Stimulated activated memory B cell treated with anti-CD40 and anti-IgM and Interleukin-4, amounts not matched to agents 10 μg/mL and 1 μg/mL and 100 μg/mL, for 72 hours (primary cell): ENCODE results near the gene BEND2.

Experiments
- ATAC-seq: fragments of 150-1000 bp; cut with Tn5 transposase; 2 replicates; pipeline ENCODE4 v1.10.0; 2021
- H3K27ac Mint-ChIP-seq: one replicate; pipeline ENCODE4 v1.8.0; 2022; ENCODE audit warnings: mild to moderate bottlenecking, mixed read lengths
- H3K27me3 Mint-ChIP-seq: one replicate; pipeline ENCODE4 v1.8.0; 2022; ENCODE audit warnings: mixed read lengths
- H3K36me3 Mint-ChIP-seq: one replicate; pipeline ENCODE4 v1.8.0; 2022; ENCODE audit warnings: mixed read lengths
- H3K4me1 Mint-ChIP-seq: one replicate; pipeline ENCODE4 v1.8.0; 2022; ENCODE audit warnings: mixed read lengths
- H3K4me3 Mint-ChIP-seq: one replicate; pipeline ENCODE4 v1.8.0; 2022; ENCODE audit warnings: mild to moderate bottlenecking, moderate library complexity, mixed read lengths
- H3K9me3 Mint-ChIP-seq: one replicate; pipeline ENCODE4 v1.8.0; 2022; ENCODE audit warnings: mixed read lengths

Gene BEND2

DNA sequence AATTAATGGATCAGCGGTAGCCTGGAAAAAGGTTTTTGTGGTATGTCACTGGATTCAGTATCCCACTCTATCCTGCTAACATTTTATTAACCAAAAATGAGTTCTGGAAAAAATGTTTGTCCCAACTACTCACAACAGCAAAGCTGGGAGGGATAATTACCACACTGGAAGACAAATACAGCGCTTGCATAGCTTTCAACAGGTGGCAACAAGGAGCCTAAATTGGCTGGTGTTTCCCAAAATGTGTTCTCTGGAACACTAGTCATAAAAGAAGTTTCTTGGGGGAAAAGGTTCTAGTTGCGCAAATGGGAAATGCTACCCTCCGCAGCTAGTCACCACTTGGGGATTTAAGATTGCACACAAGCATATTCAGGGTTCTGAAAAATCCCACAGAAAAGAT, 54.6 kb downstream of the BEND2 start:
- H3K36me3 Mint-ChIP-seq: no peaks in the 10 kb centered on the region
- H3K4me3 Mint-ChIP-seq: no peak overlapping the region
- H3K4me1 Mint-ChIP-seq: no peaks in the 10 kb centered on the region
- no peak overlapping the region for H3K27ac Mint-ChIP-seq
- ATAC-seq: no peak
- H3K27me3 Mint-ChIP-seq: no peaks in the 10 kb centered on the region
- H3K9me3 Mint-ChIP-seq: no peaks in the 10 kb centered on the region

DNA sequence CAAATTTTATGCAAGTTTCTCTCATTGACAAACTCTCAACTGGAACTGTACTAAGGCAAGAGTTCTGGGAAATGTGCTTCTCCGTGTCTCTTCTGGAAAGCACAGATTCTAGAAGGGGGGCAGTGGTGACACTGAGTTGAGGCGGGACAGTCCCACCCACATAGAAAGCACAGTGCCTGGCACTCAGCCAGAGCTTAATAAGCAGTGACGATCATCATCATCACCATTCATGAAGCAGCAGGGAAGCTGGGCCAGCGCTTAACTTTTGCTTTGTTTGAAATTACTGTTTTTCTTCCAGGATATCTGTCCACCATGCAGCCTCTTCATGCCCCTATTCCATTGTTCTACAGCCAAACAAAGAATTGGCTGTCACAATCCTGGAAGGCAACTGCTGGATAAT, 60.3 kb downstream of the BEND2 start:
- H3K9me3 Mint-ChIP-seq: no peaks in the 10 kb centered on the region
- ATAC-seq: no peak
- no peaks in the 10 kb centered on the region for H3K27me3 Mint-ChIP-seq
- no peak overlapping the region for H3K27ac Mint-ChIP-seq
- H3K4me3 Mint-ChIP-seq: no peak overlapping the region
- H3K36me3 Mint-ChIP-seq: no peaks in the 10 kb centered on the region
- H3K4me1 Mint-ChIP-seq: no peaks in the 10 kb centered on the region

DNA sequence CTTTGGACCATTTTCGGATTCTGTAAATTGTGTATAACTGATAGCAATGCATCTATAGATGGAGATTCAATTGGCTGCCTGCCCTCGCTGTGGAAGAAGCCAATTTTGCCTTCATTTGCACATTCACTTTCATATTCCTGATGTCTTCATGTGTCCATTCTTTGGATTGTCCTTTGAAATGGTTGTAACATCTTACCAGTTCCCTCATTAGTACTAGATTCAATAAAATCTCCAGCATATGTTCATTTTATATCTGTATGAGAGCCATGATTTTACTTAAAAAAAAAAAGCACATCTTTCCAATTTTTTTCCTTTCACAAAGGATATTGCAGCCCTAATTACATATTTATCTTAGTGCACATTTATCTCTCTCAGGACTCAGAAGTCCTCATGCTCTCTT, 61.7 kb downstream of the BEND2 start:
- Mint-ChIP-seq H3K36me3 (no peaks in the 10 kb centered on the region), H3K4me3 (no peak overlapping the region)
- ATAC-seq: no peak

DNA sequence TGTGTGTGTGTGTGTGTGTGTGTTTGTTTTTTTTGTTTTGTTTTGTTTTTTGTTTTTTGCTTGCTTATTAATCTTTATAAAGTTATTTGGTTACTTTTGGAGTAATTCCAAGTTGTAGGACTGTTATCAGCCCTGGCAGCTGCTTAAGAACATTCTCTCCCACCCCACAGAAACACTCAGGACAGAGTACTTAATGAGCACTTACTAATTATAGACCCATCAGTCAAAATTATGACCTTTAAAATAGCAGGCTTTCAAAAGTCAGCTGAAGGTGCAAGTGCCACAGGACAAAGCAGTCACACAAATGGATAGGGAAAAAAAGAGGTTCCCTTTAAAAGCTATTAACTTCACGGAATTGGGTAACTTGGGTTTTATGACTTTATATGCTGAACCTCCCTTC, 69.0 kb downstream of the BEND2 start:
- Mint-ChIP-seq H3K4me3 (no peak overlapping the region), H3K36me3 (no peaks in the 10 kb centered on the region), H3K27me3 (no peaks in the 10 kb centered on the region), H3K4me1 (no peaks in the 10 kb centered on the region), H3K27ac (no peak overlapping the region), H3K9me3 (no peaks in the 10 kb centered on the region)
- no peak for ATAC-seq

More for the DNA sequence above, 61.7 kb downstream of the BEND2 start:
- no peak overlapping the region for H3K27ac Mint-ChIP-seq
- no peaks in the 10 kb centered on the region for H3K4me1 Mint-ChIP-seq
- no peaks in the 10 kb centered on the region for H3K9me3 Mint-ChIP-seq
- no peaks in the 10 kb centered on the region for H3K27me3 Mint-ChIP-seq

- Mint-ChIP-seq H3K27ac (no peak overlapping the region), H3K4me1 (no peaks in the 10 kb centered on the region)
Observed at GRCh38 chrX:18151157-18151556, 69.5 kb downstream of the BEND2 start.

GRCh38 chrX:18149454-18149853, 71.2 kb downstream of the BEND2 start:
- H3K4me3 Mint-ChIP-seq: no peak overlapping the region
- no peaks in the 10 kb centered on the region for H3K27me3 Mint-ChIP-seq
- H3K36me3 Mint-ChIP-seq: no peaks in the 10 kb centered on the region
- no peaks in the 10 kb centered on the region for H3K9me3 Mint-ChIP-seq
- ATAC-seq: no peak
- H3K4me1 Mint-ChIP-seq: no peaks in the 10 kb centered on the region
- H3K27ac Mint-ChIP-seq: no peak overlapping the region

More at GRCh38 chrX:18151157-18151556, 69.5 kb downstream of the BEND2 start:
- ATAC-seq: no peak
- Mint-ChIP-seq H3K36me3 (no peaks in the 10 kb centered on the region), H3K27me3 (no peaks in the 10 kb centered on the region), H3K4me3 (no peak overlapping the region), H3K9me3 (no peaks in the 10 kb centered on the region)

DNA sequence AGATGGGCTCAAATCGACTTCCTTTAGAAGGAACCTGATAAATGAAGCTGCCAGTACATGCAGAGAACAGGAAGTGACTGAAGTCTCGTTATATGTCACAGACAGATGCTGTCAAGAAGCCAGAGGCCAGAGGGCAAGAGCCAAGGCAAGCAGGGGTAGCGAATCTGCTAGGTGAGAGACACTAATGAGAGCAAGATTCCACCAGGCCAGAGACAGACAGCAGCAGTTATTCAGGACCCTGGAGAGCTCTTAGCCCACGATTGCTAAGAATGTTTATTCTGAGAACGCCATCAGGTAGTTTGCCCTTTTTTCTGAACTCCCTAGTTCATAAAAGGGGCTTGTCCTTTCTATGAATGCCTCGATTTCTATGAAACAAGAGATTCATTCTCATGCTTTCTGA, 73.7 kb downstream of the BEND2 start:
- no peaks in the 10 kb centered on the region for H3K27me3 Mint-ChIP-seq
- no peak for ATAC-seq
- no peak overlapping the region for H3K27ac Mint-ChIP-seq
- no peak overlapping the region for H3K4me3 Mint-ChIP-seq
- H3K36me3 Mint-ChIP-seq: no peaks in the 10 kb centered on the region
- no peaks in the 10 kb centered on the region for H3K4me1 Mint-ChIP-seq
- no peaks in the 10 kb centered on the region for H3K9me3 Mint-ChIP-seq

DNA sequence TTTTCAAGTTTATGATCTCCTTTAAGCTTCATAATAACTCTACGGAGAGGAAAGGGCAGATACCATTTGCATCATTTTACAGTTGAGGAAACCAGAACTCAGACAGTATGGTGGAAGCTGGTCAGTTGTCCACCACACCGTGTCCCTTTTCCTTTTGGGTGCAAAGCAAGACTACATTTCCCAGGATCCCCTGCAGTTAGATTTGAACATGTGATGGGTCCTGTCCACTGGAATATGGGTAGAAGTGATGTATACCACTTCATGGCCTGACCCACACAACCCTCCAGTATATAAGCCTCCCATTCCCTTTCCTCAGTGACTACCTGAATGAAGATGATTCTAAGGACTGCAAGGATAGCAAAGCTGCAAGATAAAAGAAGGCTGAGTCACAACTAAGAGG, 74.7 kb downstream of the BEND2 start:
- Mint-ChIP-seq H3K4me1 (no peaks in the 10 kb centered on the region), H3K27ac (no peak overlapping the region), H3K36me3 (no peaks in the 10 kb centered on the region), H3K27me3 (no peaks in the 10 kb centered on the region), H3K9me3 (no peaks in the 10 kb centered on the region), H3K4me3 (no peak overlapping the region)
- ATAC-seq: no peak

DNA sequence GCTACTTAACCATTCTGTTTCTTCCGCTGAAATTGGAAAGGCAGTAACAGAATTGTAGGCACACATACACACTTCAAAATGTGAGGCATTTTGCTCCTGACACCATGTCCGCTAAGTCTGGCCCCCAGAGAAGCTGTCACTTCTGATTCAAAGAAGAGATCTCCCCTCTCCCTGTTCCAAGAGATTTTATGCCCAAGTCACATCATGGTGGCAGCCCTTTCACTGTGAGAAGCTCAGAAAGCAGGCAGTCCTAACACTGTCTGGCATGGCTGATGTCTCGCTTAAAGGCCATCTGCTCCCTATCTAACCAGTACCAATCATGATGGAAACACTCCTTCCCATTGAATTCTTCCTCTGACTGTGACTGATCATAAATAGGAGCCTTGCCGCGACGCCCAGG, 83.9 kb downstream of the BEND2 start:
- Mint-ChIP-seq H3K27ac (no peak overlapping the region), H3K4me3 (no peak overlapping the region), H3K36me3 (no peaks in the 10 kb centered on the region), H3K27me3 (no peaks in the 10 kb centered on the region), H3K4me1 (no peaks in the 10 kb centered on the region), H3K9me3 (no peaks in the 10 kb centered on the region)
- ATAC-seq: no peak

GRCh38 chrX:18133605-18134004, 87.1 kb downstream of the BEND2 start:
- Mint-ChIP-seq H3K36me3 (no peaks in the 10 kb centered on the region), H3K4me3 (no peak overlapping the region), H3K9me3 (no peaks in the 10 kb centered on the region), H3K4me1 (no peaks in the 10 kb centered on the region), H3K27ac (no peak overlapping the region), H3K27me3 (no peaks in the 10 kb centered on the region)
- no peak for ATAC-seq

- H3K9me3 Mint-ChIP-seq: no peaks in the 10 kb centered on the region
- H3K27ac Mint-ChIP-seq: no peak overlapping the region
- no peak for ATAC-seq
- no peaks in the 10 kb centered on the region for H3K27me3 Mint-ChIP-seq
- H3K4me3 Mint-ChIP-seq: no peak overlapping the region
- no peaks in the 10 kb centered on the region for H3K36me3 Mint-ChIP-seq
- H3K4me1 Mint-ChIP-seq: no peaks in the 10 kb centered on the region
Observed at GRCh38 chrX:18129690-18130089, 91.0 kb downstream of the BEND2 start.

- H3K9me3 Mint-ChIP-seq: no peaks in the 10 kb centered on the region
- no peaks in the 10 kb centered on the region for H3K36me3 Mint-ChIP-seq
- H3K4me1 Mint-ChIP-seq: no peaks in the 10 kb centered on the region
Observed at GRCh38 chrX:18126971-18127370, 93.7 kb downstream of the BEND2 start.

DNA sequence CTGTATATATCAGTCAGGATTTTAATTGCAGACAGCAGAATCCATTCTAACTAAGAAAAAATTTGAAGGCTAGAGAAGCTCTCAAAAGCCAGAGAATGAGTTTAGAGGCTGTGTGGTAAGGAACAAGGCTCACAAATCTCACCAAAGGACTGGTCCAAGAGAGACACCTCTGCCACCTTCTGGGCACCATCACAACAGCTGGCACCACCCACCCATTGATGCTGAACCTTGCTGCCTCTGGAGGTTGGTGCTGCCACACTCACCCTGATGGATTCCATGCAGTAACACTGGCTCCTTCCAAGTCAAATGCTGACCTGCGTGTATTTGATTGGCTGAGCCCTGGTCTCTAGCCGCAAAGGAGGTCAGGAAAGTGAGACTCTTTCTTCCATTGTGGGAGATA, 100.8 kb downstream of the BEND2 start:
- Mint-ChIP-seq H3K4me1 (no peaks in the 10 kb centered on the region), H3K27ac (no peak overlapping the region), H3K9me3 (peaks cover 2% of the 10 kb centered on the region), H3K27me3 (no peaks in the 10 kb centered on the region), H3K36me3 (no peaks in the 10 kb centered on the region), H3K4me3 (no peak overlapping the region)
- no peak for ATAC-seq

More at GRCh38 chrX:18126971-18127370, 93.7 kb downstream of the BEND2 start:
- Mint-ChIP-seq H3K27me3 (no peaks in the 10 kb centered on the region), H3K4me3 (no peak overlapping the region), H3K27ac (no peak overlapping the region)
- ATAC-seq: no peak
